RWPE2 (cell line): ENCODE measurements around the gene DNAH5.

Source experiments
- ATAC-seq: fragments of 200-7000 bp; cut with Tn5 transposase; 3 replicates; pipeline ENCODE4 v1.9.1; 2021; ENCODE audit warnings: low read depth
- DNase-seq: peaks from one replicate; pipeline ENCODE4 v3.0.0-alpha.2; 2020; ENCODE audit warnings: low spot score
- H3K27ac ChIP-seq: fragments of 450-650 bp; 2 replicates; pipeline ENCODE4 v1.5.1; 2017; ENCODE audit warnings: mild to moderate bottlenecking; ENCODE audit not compliant: poor library complexity, severe bottlenecking
- H3K27me3 ChIP-seq: fragments of 250-450 bp; sonication (Bioruptor Pico); 2 replicates; pipeline ENCODE4 v1.5.1; 2021; ENCODE audit warnings: mild to moderate bottlenecking, moderate library complexity; ENCODE audit not compliant: insufficient read depth, poor library complexity, severe bottlenecking
- H3K36me3 ChIP-seq: fragments of 250-450 bp; sonication (Bioruptor Pico); 2 replicates; pipeline ENCODE4 v1.5.1; 2020; ENCODE audit warnings: low read depth, mild to moderate bottlenecking, moderate library complexity
- H3K4me1 ChIP-seq: fragments of 250-450 bp; sonication (Bioruptor Pico); 2 replicates; pipeline ENCODE4 v1.5.1; 2021; ENCODE audit warnings: mild to moderate bottlenecking, moderate library complexity; ENCODE audit not compliant: insufficient read depth, poor library complexity, severe bottlenecking
- H3K4me3 ChIP-seq: fragments of 250-450 bp; sonication (Bioruptor Pico); 2 replicates; pipeline ENCODE4 v1.5.1; 2021; ENCODE audit warnings: mild to moderate bottlenecking, moderate library complexity; ENCODE audit not compliant: severe bottlenecking
- H3K9me3 ChIP-seq: fragments of 250-450 bp; sonication (Bioruptor Pico); 2 replicates; pipeline ENCODE4 v1.5.1; 2021; ENCODE audit warnings: mild to moderate bottlenecking, moderate library complexity; ENCODE audit not compliant: severe bottlenecking
- CTCF ChIP-seq: fragments of 450-650 bp; IDR thresholded peaks from one replicate; pipeline ENCODE4 v1.5.1; 2017; ENCODE audit warnings: mild to moderate bottlenecking, moderate library complexity; ENCODE audit not compliant: poor library complexity, severe bottlenecking

Gene DNAH5

GRCh38 chr5:13910201-13910600 lies 34.3 kb downstream of the DNAH5 start:
- Histone ChIP-seq H3K27me3 (no peaks in the 10 kb centered on the region), H3K9me3 (no peaks in the 10 kb centered on the region), H3K4me1 (peaks cover 3% of the 10 kb centered on the region), H3K36me3 (no peaks in the 10 kb centered on the region), H3K4me3 (no peak overlapping the region), H3K27ac (no peak overlapping the region)
- no peak for TF ChIP-seq CTCF
- DNase-seq (no peak), ATAC-seq (0 out of 3 replicates have a peak, but pooled peaks have one; percentile 49)

- ATAC-seq, result no peak
- Histone ChIP-seq H3K4me1 (peaks cover 3% of the 10 kb centered on the region), H3K27ac (no peak overlapping the region), H3K4me3 (no peak overlapping the region), H3K9me3 (no peaks in the 10 kb centered on the region), H3K27me3 (no peaks in the 10 kb centered on the region), H3K36me3 (no peaks in the 10 kb centered on the region)
- no peak for TF ChIP-seq CTCF
- no peak for DNase-seq
These were observed 35.2 kb downstream of the DNAH5 start for GRCh38 chr5:13909271-13909670.

GRCh38 chr5:13898569-13898968 lies 45.9 kb downstream of the DNAH5 start:
- no peaks in the 10 kb centered on the region for H3K9me3 ChIP-seq
- no peaks in the 10 kb centered on the region for H3K36me3 ChIP-seq
- no peak overlapping the region for H3K27ac ChIP-seq
- no peak for ATAC-seq
- H3K4me1 ChIP-seq, result no peaks in the 10 kb centered on the region
- no peaks in the 10 kb centered on the region for H3K27me3 ChIP-seq
- DNase-seq, result no peak
- TF ChIP-seq CTCF, result no peak
- no peak overlapping the region for H3K4me3 ChIP-seq

- no peak for TF ChIP-seq CTCF
- no peak overlapping the region for H3K4me3 ChIP-seq
- no peaks in the 10 kb centered on the region for H3K36me3 ChIP-seq
- H3K27ac ChIP-seq, result no peak overlapping the region
- H3K27me3 ChIP-seq, result no peaks in the 10 kb centered on the region
- no peaks in the 10 kb centered on the region for H3K9me3 ChIP-seq
- ATAC-seq (no peak), DNase-seq (no peak)
- H3K4me1 ChIP-seq, result no peaks in the 10 kb centered on the region
These were observed 66.1 kb downstream of the DNAH5 start for GRCh38 chr5:13878357-13878756.

- no peak for TF ChIP-seq CTCF
- Histone ChIP-seq H3K36me3 (no peaks in the 10 kb centered on the region), H3K9me3 (no peaks in the 10 kb centered on the region), H3K27ac (no peak overlapping the region), H3K27me3 (peaks cover 2% of the 10 kb centered on the region), H3K4me1 (no peaks in the 10 kb centered on the region), H3K4me3 (no peak overlapping the region)
- DNase-seq (no peak), ATAC-seq (peak; percentile 75; the same call in 2 of the 3 replicates)
These were observed 77.7 kb downstream of the DNAH5 start for GRCh38 chr5:13866792-13867191.
